Measurements from ENCODE around the gene ROBO2. TPM values are rescaled to one million over a fixed set of nuclear protein-coding genes. Genes with fewer than 3 reads are reported as not detected.

The ROBO2 gene
- polyA plus RNA-seq, 1 donor from 2014 or later = 55.5 TPM

- Histone ChIP-seq H3K4me2 (ENCODE audit: low read length) (no peak overlapping the region), H3K9me3 (ENCODE audit: low read length) (peaks cover 6% of the 10 kb centered on the region), H3K4me3 (ENCODE audit: low read length) (no peak overlapping the region), H3K9ac (ENCODE audit: low read length) (no peak overlapping the region), H3K36me3 (ENCODE audit: insufficient read depth, low read length) (no peaks in the 10 kb centered on the region), H2AFZ (ENCODE audit: low read depth, low read length) (no peak overlapping the region), H4K20me1 (ENCODE audit: insufficient read depth) (no peaks in the 10 kb centered on the region), H3F3A (ENCODE audit: insufficient read depth, low read length, poor library complexity, severe bottlenecking) (peaks cover 6% of the 10 kb centered on the region), H3K27ac (ENCODE audit: low read length) (peak overlapping the region; percentile 22), H3K9me2 (ENCODE audit: insufficient read depth, low read length) (no peaks in the 10 kb centered on the region), H3K79me2 (replicated peaks; ENCODE audit: insufficient read depth, low read length) (no peaks in the 10 kb centered on the region), H3K27me3 (ENCODE audit: insufficient read depth, low read depth, low read length) (no peaks in the 10 kb centered on the region)
- no peak for TF ChIP-seq RAD21 (conservative IDR thresholded peaks at IDR 0.05)
- TF ChIP-seq, protein P1, sequence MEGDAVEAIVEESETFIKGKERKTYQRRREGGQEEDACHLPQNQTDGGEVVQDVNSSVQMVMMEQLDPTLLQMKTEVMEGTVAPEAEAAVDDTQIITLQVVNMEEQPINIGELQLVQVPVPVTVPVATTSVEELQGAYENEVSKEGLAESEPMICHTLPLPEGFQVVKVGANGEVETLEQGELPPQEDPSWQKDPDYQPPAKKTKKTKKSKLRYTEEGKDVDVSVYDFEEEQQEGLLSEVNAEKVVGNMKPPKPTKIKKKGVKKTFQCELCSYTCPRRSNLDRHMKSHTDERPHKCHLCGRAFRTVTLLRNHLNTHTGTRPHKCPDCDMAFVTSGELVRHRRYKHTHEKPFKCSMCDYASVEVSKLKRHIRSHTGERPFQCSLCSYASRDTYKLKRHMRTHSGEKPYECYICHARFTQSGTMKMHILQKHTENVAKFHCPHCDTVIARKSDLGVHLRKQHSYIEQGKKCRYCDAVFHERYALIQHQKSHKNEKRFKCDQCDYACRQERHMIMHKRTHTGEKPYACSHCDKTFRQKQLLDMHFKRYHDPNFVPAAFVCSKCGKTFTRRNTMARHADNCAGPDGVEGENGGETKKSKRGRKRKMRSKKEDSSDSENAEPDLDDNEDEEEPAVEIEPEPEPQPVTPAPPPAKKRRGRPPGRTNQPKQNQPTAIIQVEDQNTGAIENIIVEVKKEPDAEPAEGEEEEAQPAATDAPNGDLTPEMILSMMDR (IDR thresholded peaks at IDR 0.05; ENCODE audit: poor library complexity, severe bottlenecking) = no peak
- TF ChIP-seq POLR2AphosphoS5 (IDR thresholded peaks at IDR 0.05) = no peak
- TF ChIP-seq TAF1 (IDR thresholded peaks at IDR 0.05; ENCODE audit: low read depth) = no peak
- no peak for TF ChIP-seq EP300 (conservative IDR thresholded peaks at IDR 0.05; ENCODE audit: poor library complexity, severe bottlenecking)
- TF ChIP-seq SMC3 (conservative IDR thresholded peaks at IDR 0.05; ENCODE audit: poor library complexity) = no peak
- no peak for TF ChIP-seq EZH2 (IDR thresholded peaks at IDR 0.05; ENCODE audit: borderline replicate concordance, insufficient read depth, low read length, poor library complexity, severe bottlenecking)
Observed at GRCh38 chr3:77536038-77536775, 496.3 kb downstream of the ROBO2 start.

- Histone ChIP-seq H3K9me2 (ENCODE audit: insufficient read depth, low read length) (no peaks in the 10 kb centered on the region), H3K4me3 (ENCODE audit: low read length) (no peak overlapping the region), H3K9me3 (ENCODE audit: low read length) (no peaks in the 10 kb centered on the region), H3F3A (ENCODE audit: insufficient read depth, low read length, poor library complexity, severe bottlenecking) (peaks cover 6% of the 10 kb centered on the region), H3K36me3 (ENCODE audit: insufficient read depth, low read length) (no peaks in the 10 kb centered on the region), H3K9ac (ENCODE audit: low read length) (no peak overlapping the region), H3K4me2 (ENCODE audit: low read length) (no peak overlapping the region), H3K27ac (ENCODE audit: low read length) (no peak overlapping the region), H3K27me3 (ENCODE audit: insufficient read depth, low read depth, low read length) (no peaks in the 10 kb centered on the region), H3K79me2 (replicated peaks; ENCODE audit: insufficient read depth, low read length) (no peaks in the 10 kb centered on the region), H2AFZ (ENCODE audit: low read depth, low read length) (no peak overlapping the region), H4K20me1 (ENCODE audit: insufficient read depth) (no peaks in the 10 kb centered on the region)
- TF ChIP-seq RAD21 (conservative IDR thresholded peaks at IDR 0.05) (no peak), SMC3 (conservative IDR thresholded peaks at IDR 0.05; ENCODE audit: poor library complexity) (no peak), MXI1 (conservative IDR thresholded peaks at IDR 0.05; ENCODE audit: poor library complexity, severe bottlenecking) (no peak), POLR2AphosphoS5 (IDR thresholded peaks at IDR 0.05) (no peak), EZH2 (IDR thresholded peaks at IDR 0.05; ENCODE audit: borderline replicate concordance, insufficient read depth, low read length, poor library complexity, severe bottlenecking) (no peak), EP300 (conservative IDR thresholded peaks at IDR 0.05; ENCODE audit: poor library complexity, severe bottlenecking) (no peak), TAF1 (IDR thresholded peaks at IDR 0.05; ENCODE audit: low read depth) (no peak)
- TF ChIP-seq, protein P2, sequence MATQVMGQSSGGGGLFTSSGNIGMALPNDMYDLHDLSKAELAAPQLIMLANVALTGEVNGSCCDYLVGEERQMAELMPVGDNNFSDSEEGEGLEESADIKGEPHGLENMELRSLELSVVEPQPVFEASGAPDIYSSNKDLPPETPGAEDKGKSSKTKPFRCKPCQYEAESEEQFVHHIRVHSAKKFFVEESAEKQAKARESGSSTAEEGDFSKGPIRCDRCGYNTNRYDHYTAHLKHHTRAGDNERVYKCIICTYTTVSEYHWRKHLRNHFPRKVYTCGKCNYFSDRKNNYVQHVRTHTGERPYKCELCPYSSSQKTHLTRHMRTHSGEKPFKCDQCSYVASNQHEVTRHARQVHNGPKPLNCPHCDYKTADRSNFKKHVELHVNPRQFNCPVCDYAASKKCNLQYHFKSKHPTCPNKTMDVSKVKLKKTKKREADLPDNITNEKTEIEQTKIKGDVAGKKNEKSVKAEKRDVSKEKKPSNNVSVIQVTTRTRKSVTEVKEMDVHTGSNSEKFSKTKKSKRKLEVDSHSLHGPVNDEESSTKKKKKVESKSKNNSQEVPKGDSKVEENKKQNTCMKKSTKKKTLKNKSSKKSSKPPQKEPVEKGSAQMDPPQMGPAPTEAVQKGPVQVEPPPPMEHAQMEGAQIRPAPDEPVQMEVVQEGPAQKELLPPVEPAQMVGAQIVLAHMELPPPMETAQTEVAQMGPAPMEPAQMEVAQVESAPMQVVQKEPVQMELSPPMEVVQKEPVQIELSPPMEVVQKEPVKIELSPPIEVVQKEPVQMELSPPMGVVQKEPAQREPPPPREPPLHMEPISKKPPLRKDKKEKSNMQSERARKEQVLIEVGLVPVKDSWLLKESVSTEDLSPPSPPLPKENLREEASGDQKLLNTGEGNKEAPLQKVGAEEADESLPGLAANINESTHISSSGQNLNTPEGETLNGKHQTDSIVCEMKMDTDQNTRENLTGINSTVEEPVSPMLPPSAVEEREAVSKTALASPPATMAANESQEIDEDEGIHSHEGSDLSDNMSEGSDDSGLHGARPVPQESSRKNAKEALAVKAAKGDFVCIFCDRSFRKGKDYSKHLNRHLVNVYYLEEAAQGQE (IDR thresholded peaks at IDR 0.05; ENCODE audit: borderline replicate concordance) = no peak
- TF ChIP-seq, protein P1 (IDR thresholded peaks at IDR 0.05; ENCODE audit: poor library complexity, severe bottlenecking) = no peak
Observed at GRCh38 chr3:77539014-77539413, 499.1 kb downstream of the ROBO2 start.
